Osteocyte (in vitro differentiated cells): ENCODE measurements around the gene PRKACA. TPM values are rescaled to one million over a fixed set of nuclear protein-coding genes. Genes with fewer than 3 reads are reported as not detected.

Experiments used
- DNase-seq: peaks from one replicate; pipeline ENCODE4 v3.0.0; 2021; ENCODE audit warnings: mixed read lengths; ENCODE audit not compliant: unreplicated experiment; ENCODE audit errors: extremely low spot score
- H3K27ac Mint-ChIP-seq: one replicate; pipeline ENCODE4 v1.8.0; 2021; ENCODE audit warnings: mild to moderate bottlenecking, mixed read lengths; ENCODE audit not compliant: unreplicated experiment
- H3K27me3 Mint-ChIP-seq: one replicate; pipeline ENCODE4 v1.8.0; 2021; ENCODE audit warnings: mixed read lengths; ENCODE audit not compliant: unreplicated experiment
- H3K36me3 Mint-ChIP-seq: one replicate; pipeline ENCODE4 v1.8.0; 2021; ENCODE audit warnings: mixed read lengths; ENCODE audit not compliant: unreplicated experiment
- H3K4me1 Mint-ChIP-seq: one replicate; pipeline ENCODE4 v1.8.0; 2021; ENCODE audit warnings: mixed read lengths; ENCODE audit not compliant: unreplicated experiment
- H3K4me3 Mint-ChIP-seq: one replicate; pipeline ENCODE4 v1.8.0; 2021; ENCODE audit warnings: mild to moderate bottlenecking, moderate library complexity, mixed read lengths; ENCODE audit not compliant: unreplicated experiment
- H3K9me3 Mint-ChIP-seq: one replicate; pipeline ENCODE4 v1.8.0; 2021; ENCODE audit warnings: mixed read lengths; ENCODE audit not compliant: unreplicated experiment
- CTCF ChIP-seq: fragments of 200-600 bp; sonication (generic); IDR thresholded peaks from 2 replicates; pipeline ENCODE4 v1.5.0; 2021; ENCODE audit warnings: antibody characterized with exemption, mild to moderate bottlenecking, moderate library complexity
- total RNA-seq: library from RNA; stranded (reverse); gene quantifications from 2 replicates; pipeline ENCODE4 v1.2.1, GENCODE V29; 2021

Gene PRKACA
- total RNA-seq, 1 donor from 2014 or later: 115 TPM

GRCh38 chr19:14081797-14082674 is 35.5 kb downstream of the PRKACA start:
- peaks cover 2% of the 10 kb centered on the region for H3K36me3 Mint-ChIP-seq
- H3K27ac Mint-ChIP-seq: peak overlapping the region; percentile 98
- peak overlapping the region; percentile 97 for H3K4me3 Mint-ChIP-seq
- H3K9me3 Mint-ChIP-seq: no peaks in the 10 kb centered on the region
- peaks cover 21% of the 10 kb centered on the region for H3K4me1 Mint-ChIP-seq
- no peak for DNase-seq
- TF ChIP-seq CTCF: no peak
- H3K27me3 Mint-ChIP-seq: no peaks in the 10 kb centered on the region

- DNase-seq: peak; percentile 99
- peak overlapping the region; percentile 98 for H3K27ac Mint-ChIP-seq
- peak overlapping the region; percentile 97 for H3K4me3 Mint-ChIP-seq
- H3K4me1 Mint-ChIP-seq: peaks cover 21% of the 10 kb centered on the region
- no peaks in the 10 kb centered on the region for H3K9me3 Mint-ChIP-seq
- TF ChIP-seq CTCF: no peak
- H3K27me3 Mint-ChIP-seq: no peaks in the 10 kb centered on the region
- H3K36me3 Mint-ChIP-seq: no peaks in the 10 kb centered on the region
These were observed 36.4 kb downstream of the PRKACA start for GRCh38 chr19:14080887-14081796.

- H3K36me3 Mint-ChIP-seq: no peaks in the 10 kb centered on the region
- H3K4me3 Mint-ChIP-seq: no peak overlapping the region
- no peaks in the 10 kb centered on the region for H3K9me3 Mint-ChIP-seq
- no peak for TF ChIP-seq CTCF
- no peak for DNase-seq
- peaks cover 35% of the 10 kb centered on the region for H3K4me1 Mint-ChIP-seq
- no peaks in the 10 kb centered on the region for H3K27me3 Mint-ChIP-seq
- H3K27ac Mint-ChIP-seq: no peak overlapping the region
These were observed 39.2 kb downstream of the PRKACA start for GRCh38 chr19:14078411-14078810.

GRCh38 chr19:14073925-14074838 is 43.4 kb downstream of the PRKACA start:
- Mint-ChIP-seq H3K27ac (peak overlapping the region; percentile 79), H3K4me3 (peak overlapping the region; percentile 91), H3K4me1 (peaks cover 22% of the 10 kb centered on the region), H3K27me3 (no peaks in the 10 kb centered on the region), H3K9me3 (no peaks in the 10 kb centered on the region), H3K36me3 (no peaks in the 10 kb centered on the region)
- TF ChIP-seq CTCF: no peak
- no peak for DNase-seq
